AG04450 (cell line): ENCODE data around the gene SLC39A2. TPM values are rescaled to one million over a fixed set of nuclear protein-coding genes. Genes with fewer than 3 reads are reported as not detected.

Experiments
- CTCF ChIA-PET: fragments of 300-600, 350-600 bp; formaldehyde crosslinking; extraction: SDS; loops from one replicate; lab custom pipeline; 2022; ENCODE audit warnings: antibody characterized with exemption, inconsistent platforms; lab: Charles Lee
- POLR2A ChIA-PET: fragments of 350-600 bp; formaldehyde crosslinking; extraction: SDS; loops from one replicate; lab custom pipeline; 2021; ENCODE audit warnings: antibody characterized with exemption, inconsistent platforms; lab: Yijun Ruan, JAX
- DNase-seq: peaks from one replicate; pipeline ENCODE4 v3.0.0-alpha.2; 2011; ENCODE audit warnings: low read depth, low spot score
- H3K27ac ChIP-seq: one replicate; pipeline ENCODE4 v1.5.1; 2012; ENCODE audit warnings: low read depth, low read length, control low read depth
- H3K27me3 ChIP-seq: one replicate; pipeline ENCODE4 v1.6.0; 2012; ENCODE audit warnings: low read length; ENCODE audit not compliant: control insufficient read depth, insufficient read depth
- H3K4me3 ChIP-seq: 2 replicates; pipeline ENCODE4 v1.5.1; 2011; ENCODE audit warnings: mild to moderate bottlenecking, low read depth, low read length, control low read depth
- H3K9me3 ChIP-seq: 2 replicates; pipeline ENCODE4 v1.5.1; 2012; ENCODE audit warnings: low read length; ENCODE audit not compliant: control insufficient read depth, insufficient read depth
- CTCF ChIP-seq: IDR thresholded peaks from 2 replicates; pipeline ENCODE4 v1.5.1; 2011; ENCODE audit warnings: low read depth, low read length, control low read depth, inconsistent platforms
- polyA plus RNA-seq: library from polyadenylated mRNA; depleted of rRNA; stranded (reverse); fragments of >200 nt; gene quantifications from 2 replicates; pipeline ENCODE4 v1.2.3, GENCODE V29; 2011

The SLC39A2 gene
- polyA plus RNA-seq, 1 experiment, result 0.06 TPM

- CTCF ChIA-PET, result interaction anchor here (3.6 to 3.8 kb wide), 2 partner anchors 110 to 273 kb away, joined by 43 to 80 read pairs; no protein-coding TSS in a partner anchor
- no peak for TF ChIP-seq CTCF
These were observed 29.8 kb upstream of the SLC39A2 start for GRCh38 chr14:20969336-20969735.

GRCh38 chr14:20970647-20970982 lies 28.5 kb upstream of the SLC39A2 start:
- no peak for DNase-seq
- TF ChIP-seq CTCF, result no peak
- no peak overlapping the region for H3K27ac ChIP-seq
- CTCF ChIA-PET, result interaction anchor here (0.6 to 4.1 kb wide), 81 partner anchors 9 to 644 kb away, joined by 3 to 106 read pairs (median 5); partner anchors contain the start of genes ARHGEF40, METTL17, RNASE2 and RNASE4
- POLR2A ChIA-PET, result interaction anchor here (0.9 to 1.1 kb wide), 2 partner anchors 77 to 134 kb away, joined by 3 read pairs; no protein-coding TSS in a partner anchor
- peaks cover 13% of the 10 kb centered on the region for H3K27me3 ChIP-seq
- peak overlapping the region; percentile 69 for H3K4me3 ChIP-seq
- H3K9me3 ChIP-seq, result no peaks in the 10 kb centered on the region

More at GRCh38 chr14:20969336-20969735, 29.8 kb upstream of the SLC39A2 start:
- H3K9me3 ChIP-seq, result no peaks in the 10 kb centered on the region
- H3K27ac ChIP-seq, result no peak overlapping the region
- POLR2A ChIA-PET, result no interaction called here
- DNase-seq, result no peak
- peaks cover 15% of the 10 kb centered on the region for H3K27me3 ChIP-seq
- H3K4me3 ChIP-seq, result no peak overlapping the region

- peak; percentile 98 for TF ChIP-seq CTCF
- H3K27ac ChIP-seq, result peak overlapping the region; percentile 47
- H3K4me3 ChIP-seq, result peak overlapping the region; percentile 69
- H3K9me3 ChIP-seq, result no peaks in the 10 kb centered on the region
- DNase-seq, result peak; percentile 69
- H3K27me3 ChIP-seq, result peaks cover 12% of the 10 kb centered on the region
- ChIA-PET POLR2A (interaction anchor here (0.9 to 1.1 kb wide), 2 partner anchors 77 to 133 kb away, joined by 3 read pairs; no protein-coding TSS in a partner anchor), CTCF (interaction anchor here (0.6 to 4.1 kb wide), 88 partner anchors 9 to 1167 kb away, joined by 3 to 106 read pairs (median 5); partner anchors contain the start of genes ARHGEF40, METTL17, RNASE2 and RNASE4)
These were observed 27.9 kb upstream of the SLC39A2 start for GRCh38 chr14:20970983-20971704.

- POLR2A ChIA-PET, result no interaction called here
- Histone ChIP-seq H3K27ac (no peak overlapping the region), H3K4me3 (peak overlapping the region; percentile 69), H3K27me3 (peaks cover 11% of the 10 kb centered on the region), H3K9me3 (no peaks in the 10 kb centered on the region)
- no peak for DNase-seq
- no peak for TF ChIP-seq CTCF
- CTCF ChIA-PET, result interaction anchor here (0.6 to 4.1 kb wide), 52 partner anchors 9 to 1167 kb away, joined by 3 to 106 read pairs (median 7); partner anchors contain the start of genes ARHGEF40, METTL17, RNASE2 and RNASE4
These were observed 27.4 kb upstream of the SLC39A2 start for GRCh38 chr14:20971705-20972021.

GRCh38 chr14:20973501-20973900 lies 25.6 kb upstream of the SLC39A2 start:
- H3K9me3 ChIP-seq, result no peaks in the 10 kb centered on the region
- H3K27ac ChIP-seq, result no peak overlapping the region
- peaks cover 4% of the 10 kb centered on the region for H3K27me3 ChIP-seq
- TF ChIP-seq CTCF, result no peak
- ChIA-PET POLR2A (no interaction called here), CTCF (interaction anchor here (0.5 to 4.1 kb wide), 9 partner anchors 12 to 503 kb away, joined by 3 to 106 read pairs (median 4); partner anchors contain the start of genes RAB2B and TOX4)
- H3K4me3 ChIP-seq, result no peak overlapping the region
- DNase-seq, result no peak
